Measurements from ENCODE around the gene EXOC5. TPM values are rescaled to one million over a fixed set of nuclear protein-coding genes. Genes with fewer than 3 reads are reported as not detected.
"Not testable (repeated sequence)": the region's sequence is repeated elsewhere in the genome, so short reads cannot be mapped to it uniquely, and the experiment has no call there.

The EXOC5 gene
- total RNA-seq, 1 experiment from 2014 or later = 51.0 TPM

- POLR2A ChIA-PET (ENCODE audit: unreplicated experiment) = no interaction called here
- no TSS peak for BruUV-seq (replicated peaks)
- Histone ChIP-seq H3K79me2 (ENCODE audit: low read depth) (peaks cover 66% of the 10 kb centered on the region), H3K4me2 (no peak overlapping the region), H3F3A (ENCODE audit: insufficient read depth, low read depth) (no peaks in the 10 kb centered on the region), H4K20me1 (ENCODE audit: insufficient read depth) (no peaks in the 10 kb centered on the region; the same call in 1 of the 2 replicates), H3K4me1 (replicated peaks; ENCODE audit: insufficient read depth) (no peaks in the 10 kb centered on the region), H3K27ac (no peak overlapping the region), H3K36me3 (ENCODE audit: low read depth) (peaks cover 3% of the 10 kb centered on the region; the same call in 1 of the 2 replicates), H2AFZ (no peak overlapping the region), H3K27me3 (ENCODE audit: insufficient read depth, low read depth) (no peaks in the 10 kb centered on the region), H3K9me2 (ENCODE audit: insufficient read depth) (no peaks in the 10 kb centered on the region; the same call in 1 of the 2 replicates), H3K4me3 (no peak overlapping the region), H3K9me3 (ENCODE audit: insufficient read depth, low read depth) (no peaks in the 10 kb centered on the region)
- CTCF ChIA-PET = no interaction called here
- TF ChIP-seq EZH2 (IDR thresholded peaks at IDR 0.05; ENCODE audit: low read depth) = no peak
- intact Hi-C loops (cut with micrococcal nuclease; ENCODE audit: unreplicated experiment) = no loop called here
- DNase-seq = no peak
These were observed 7.1 kb downstream of the EXOC5 start for GRCh38 chr14:57261604-57262003.

GRCh38 chr14:57259672-57260071 lies 9.0 kb downstream of the EXOC5 start:
- Histone ChIP-seq H3F3A (ENCODE audit: insufficient read depth, low read depth) (no peaks in the 10 kb centered on the region; the same call in 1 of the 2 replicates), H3K27ac (no peak overlapping the region), H3K79me2 (ENCODE audit: low read depth) (peaks cover 48% of the 10 kb centered on the region), H2AFZ (no peak overlapping the region), H3K9me2 (ENCODE audit: insufficient read depth) (no peaks in the 10 kb centered on the region; the same call in 1 of the 2 replicates), H3K4me3 (no peak overlapping the region), H3K36me3 (ENCODE audit: low read depth) (peaks cover 3% of the 10 kb centered on the region; the same call in 1 of the 2 replicates), H3K4me1 (replicated peaks; ENCODE audit: insufficient read depth) (no peaks in the 10 kb centered on the region), H4K20me1 (ENCODE audit: insufficient read depth) (no peaks in the 10 kb centered on the region; the same call in 1 of the 2 replicates), H3K4me2 (no peak overlapping the region), H3K27me3 (ENCODE audit: insufficient read depth, low read depth) (no peaks in the 10 kb centered on the region), H3K9me3 (ENCODE audit: insufficient read depth, low read depth) (no peaks in the 10 kb centered on the region)
- intact Hi-C loops (cut with micrococcal nuclease; ENCODE audit: unreplicated experiment) = no loop called here
- BruUV-seq (replicated peaks) = no TSS peak
- ChIA-PET POLR2A (ENCODE audit: unreplicated experiment) (no interaction called here), CTCF (no interaction called here)
- no peak for DNase-seq
- no peak for TF ChIP-seq EZH2 (IDR thresholded peaks at IDR 0.05; ENCODE audit: low read depth)
- TF ChIP-seq, protein P1, sequence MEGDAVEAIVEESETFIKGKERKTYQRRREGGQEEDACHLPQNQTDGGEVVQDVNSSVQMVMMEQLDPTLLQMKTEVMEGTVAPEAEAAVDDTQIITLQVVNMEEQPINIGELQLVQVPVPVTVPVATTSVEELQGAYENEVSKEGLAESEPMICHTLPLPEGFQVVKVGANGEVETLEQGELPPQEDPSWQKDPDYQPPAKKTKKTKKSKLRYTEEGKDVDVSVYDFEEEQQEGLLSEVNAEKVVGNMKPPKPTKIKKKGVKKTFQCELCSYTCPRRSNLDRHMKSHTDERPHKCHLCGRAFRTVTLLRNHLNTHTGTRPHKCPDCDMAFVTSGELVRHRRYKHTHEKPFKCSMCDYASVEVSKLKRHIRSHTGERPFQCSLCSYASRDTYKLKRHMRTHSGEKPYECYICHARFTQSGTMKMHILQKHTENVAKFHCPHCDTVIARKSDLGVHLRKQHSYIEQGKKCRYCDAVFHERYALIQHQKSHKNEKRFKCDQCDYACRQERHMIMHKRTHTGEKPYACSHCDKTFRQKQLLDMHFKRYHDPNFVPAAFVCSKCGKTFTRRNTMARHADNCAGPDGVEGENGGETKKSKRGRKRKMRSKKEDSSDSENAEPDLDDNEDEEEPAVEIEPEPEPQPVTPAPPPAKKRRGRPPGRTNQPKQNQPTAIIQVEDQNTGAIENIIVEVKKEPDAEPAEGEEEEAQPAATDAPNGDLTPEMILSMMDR (conservative IDR thresholded peaks at IDR 0.05) = no peak

GRCh38 chr14:57258221-57258620 lies 10.5 kb downstream of the EXOC5 start:
- H3F3A ChIP-seq (ENCODE audit: insufficient read depth, low read depth); H2AFZ ChIP-seq; H3K27me3 ChIP-seq (ENCODE audit: insufficient read depth, low read depth); DNase-seq; H3K9me2 ChIP-seq (ENCODE audit: insufficient read depth); H3K36me3 ChIP-seq (ENCODE audit: low read depth); H3K4me1 ChIP-seq (replicated peaks; ENCODE audit: insufficient read depth); H4K20me1 ChIP-seq (ENCODE audit: insufficient read depth); H3K9me3 ChIP-seq (ENCODE audit: insufficient read depth, low read depth); intact Hi-C loops (cut with micrococcal nuclease; ENCODE audit: unreplicated experiment); POLR2A ChIA-PET (ENCODE audit: unreplicated experiment); H3K27ac ChIP-seq; BruUV-seq (replicated peaks); H3K4me2 ChIP-seq; CTCF ChIA-PET; H3K4me3 ChIP-seq: not testable (repeated sequence)
- H3K79me2 ChIP-seq (ENCODE audit: low read depth) = peaks cover 47% of the 10 kb centered on the region

GRCh38 chr14:57254884-57255283 lies 13.8 kb downstream of the EXOC5 start:
- no peaks in the 10 kb centered on the region; the same call in 1 of the 2 replicates for H3F3A ChIP-seq (ENCODE audit: insufficient read depth, low read depth)
- peaks cover 6% of the 10 kb centered on the region; the same call in 1 of the 2 replicates for H4K20me1 ChIP-seq (ENCODE audit: insufficient read depth)
- H3K36me3 ChIP-seq (ENCODE audit: low read depth) = peaks cover 3% of the 10 kb centered on the region; the same call in 1 of the 2 replicates
- no peak overlapping the region for H3K4me2 ChIP-seq
- H3K27me3 ChIP-seq (ENCODE audit: insufficient read depth, low read depth) = no peaks in the 10 kb centered on the region
- ChIA-PET POLR2A (ENCODE audit: unreplicated experiment) (no interaction called here), CTCF (no interaction called here)
- no peak overlapping the region for H3K4me3 ChIP-seq
- H3K9me3 ChIP-seq (ENCODE audit: insufficient read depth, low read depth) = no peaks in the 10 kb centered on the region
- DNase-seq = no peak
- H3K9me2 ChIP-seq (ENCODE audit: insufficient read depth) = no peaks in the 10 kb centered on the region; the same call in none of the 2 replicates
- TF ChIP-seq, protein P1 (conservative IDR thresholded peaks at IDR 0.05) = no peak
- no peak for TF ChIP-seq EZH2 (IDR thresholded peaks at IDR 0.05; ENCODE audit: low read depth)
- BruUV-seq (replicated peaks) = no TSS peak
- H3K4me1 ChIP-seq (replicated peaks; ENCODE audit: insufficient read depth) = no peaks in the 10 kb centered on the region
- intact Hi-C loops (cut with micrococcal nuclease; ENCODE audit: unreplicated experiment) = no loop called here
- H2AFZ ChIP-seq = no peak overlapping the region
- no peak overlapping the region for H3K27ac ChIP-seq
- H3K79me2 ChIP-seq (ENCODE audit: low read depth) = peaks cover 47% of the 10 kb centered on the region

All from PC-9 (cell line).